NCI-H1092 treated with DMSO at 0.1 percent for 48 hours (cell line): ENCODE data around the gene NUMB.

Source experiments
- DNase-seq: peaks from one replicate; lab custom pipeline; 2025; lab: John Stamatoyannopoulos, UW

NUMB gene

DNA sequence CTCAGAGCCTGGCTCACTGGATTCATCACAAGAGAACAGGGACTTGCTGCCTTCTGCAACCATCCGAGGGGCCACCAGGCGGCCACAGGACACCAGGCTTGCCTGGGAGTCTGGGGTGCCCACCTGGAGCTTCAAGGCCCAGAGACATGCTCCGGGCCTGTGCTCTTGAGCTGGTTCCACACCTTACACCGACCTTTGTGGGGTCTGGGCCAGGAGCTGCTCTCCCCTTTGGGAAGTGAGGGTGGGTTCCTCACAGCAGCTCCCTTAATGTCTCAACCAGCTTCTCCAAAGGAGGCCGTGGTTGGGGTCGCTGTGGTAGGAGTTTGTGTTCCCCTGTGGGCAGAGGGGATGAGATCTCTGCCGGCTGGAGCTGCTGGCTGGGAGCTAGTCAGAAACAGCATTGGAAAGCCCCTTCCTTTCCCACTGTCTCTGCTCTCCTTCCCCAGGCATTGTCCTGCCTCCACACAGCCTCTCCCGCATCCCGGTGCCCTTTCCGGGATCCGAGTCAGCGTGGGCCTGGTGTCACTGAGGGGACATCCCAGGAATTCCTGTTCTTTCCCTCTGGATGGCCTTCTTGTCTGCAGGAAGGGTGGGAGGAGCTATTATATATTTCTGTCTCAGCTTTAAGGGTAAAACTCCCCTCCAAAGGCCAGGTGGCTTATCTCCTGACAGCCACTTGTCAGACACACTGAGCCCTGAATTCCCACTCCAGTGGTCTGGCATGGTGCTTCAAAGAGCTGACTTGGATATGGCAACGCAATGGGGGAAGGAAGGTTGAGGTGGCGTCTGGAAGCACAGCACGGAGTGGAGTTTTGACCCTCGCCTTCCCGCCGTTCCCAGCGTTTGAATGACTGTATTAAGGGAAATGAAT is 226.1 kb downstream of the NUMB start:
- no peak for DNase-seq

DNA sequence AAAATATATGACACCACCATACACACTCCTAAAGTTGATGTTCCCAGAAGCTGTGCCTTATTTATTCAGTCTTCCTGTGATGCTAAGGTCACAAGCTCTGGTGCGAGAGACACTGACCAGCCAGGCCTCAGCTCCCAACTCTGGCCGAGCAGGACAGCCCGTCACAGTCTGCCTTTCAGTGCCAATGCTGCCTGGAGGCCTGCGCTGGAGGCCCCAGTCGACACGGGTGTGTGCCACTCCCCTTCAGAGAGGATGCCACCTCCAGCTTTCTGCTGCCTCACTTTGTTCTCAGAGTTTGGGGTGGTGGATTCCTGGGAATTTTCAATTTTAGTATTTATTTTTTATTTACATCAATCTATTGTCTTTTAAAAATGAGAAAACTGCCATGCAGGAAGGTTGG is 228.3 kb downstream of the NUMB start:
- no peak for DNase-seq

DNA sequence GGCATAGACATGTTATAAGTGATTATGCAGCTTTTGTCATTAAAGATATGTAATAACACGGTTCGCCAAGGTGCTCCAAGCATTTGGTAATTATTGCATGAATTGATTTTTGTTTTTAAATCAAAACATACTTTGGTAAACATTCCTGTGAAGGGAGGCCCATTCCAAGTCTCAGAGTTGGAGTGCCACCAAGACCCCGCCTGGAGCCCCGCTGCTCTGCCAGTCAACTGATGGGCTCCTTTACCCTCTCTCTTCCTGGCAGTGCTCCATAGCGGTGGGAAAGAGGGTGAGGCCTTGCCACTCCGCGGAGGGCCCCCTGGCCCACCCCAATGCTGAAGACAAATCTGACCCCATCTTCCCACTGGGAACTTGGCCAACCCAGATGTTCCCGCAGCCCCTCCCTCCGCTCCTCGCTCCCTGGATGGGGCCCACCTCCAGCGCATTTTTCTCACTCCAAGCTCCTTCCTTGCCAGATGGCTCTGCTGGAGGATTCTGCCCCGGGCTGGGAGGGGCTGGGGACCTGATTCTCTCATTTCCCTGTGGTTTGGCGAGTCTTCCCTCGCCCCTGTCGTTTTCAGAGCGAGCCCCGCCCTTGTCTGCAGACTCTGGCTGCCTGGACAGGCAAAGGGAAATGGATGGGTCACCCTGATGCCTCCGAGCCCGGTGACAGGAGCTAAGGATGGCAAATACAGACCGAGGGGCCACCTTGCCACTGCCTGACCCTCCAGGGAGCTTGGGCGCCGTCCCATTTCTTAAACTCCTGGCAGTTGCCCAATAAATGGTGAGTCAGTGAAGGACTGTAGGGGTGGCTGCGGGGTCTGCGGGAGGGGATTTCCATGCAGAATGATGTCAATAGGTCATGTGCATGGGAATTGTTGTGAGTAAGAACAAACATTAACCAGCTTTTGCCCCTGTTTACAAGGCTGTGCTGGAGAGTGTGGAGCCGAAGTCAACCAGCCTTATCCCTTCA is 230.2 kb downstream of the NUMB start:
- DNase-seq, result no peak

DNA sequence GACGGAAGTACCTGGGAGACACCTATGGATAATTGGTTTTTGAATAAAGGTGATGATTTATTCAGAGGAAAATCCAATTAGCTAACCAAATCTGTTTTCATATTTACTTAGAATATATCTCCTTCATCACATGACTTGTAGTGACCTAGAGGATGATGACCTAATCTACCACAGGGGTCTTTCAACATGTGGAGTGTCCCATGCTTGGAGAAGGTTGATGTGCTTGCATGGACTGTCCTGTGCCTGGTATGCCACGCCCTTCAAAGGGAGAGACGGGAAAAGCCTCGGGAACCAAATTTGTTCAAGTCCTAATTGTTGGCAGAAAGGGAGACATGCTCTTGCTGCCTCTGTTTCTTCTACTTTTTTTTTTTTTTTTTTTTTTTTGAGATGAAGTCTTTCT is 232.8 kb downstream of the NUMB start:
- DNase-seq, result no peak
